Effector memory CD8-positive, alpha-beta T cell (primary cell): ENCODE measurements around the gene PHC3.

Source experiments
- ATAC-seq: fragments of 150-1000 bp; cut with Tn5 transposase; replicated peaks from 2 replicates; pipeline ENCODE4 v1.10.0; 2021; ENCODE audit warnings: mild to moderate bottlenecking, moderate library complexity
- DNase-seq, 3 experiments: peaks; one replicate each; pipeline ENCODE4 v3.0.0; 2021
- H3K27ac Mint-ChIP-seq, 2 donors: one replicate each; pipeline ENCODE4 v1.8.0; 2022; ENCODE audit warnings: mild to moderate bottlenecking in 2 of 2, mixed read lengths in 2 of 2, moderate library complexity in 2 of 2
- H3K27me3 Mint-ChIP-seq, 2 donors: one replicate each; pipeline ENCODE4 v1.8.0; 2022; ENCODE audit warnings: mixed read lengths in 2 of 2
- H3K36me3 Mint-ChIP-seq: one replicate; pipeline ENCODE4 v1.8.0; 2022; ENCODE audit warnings: mild to moderate bottlenecking, moderate library complexity, mixed read lengths; ENCODE audit not compliant: insufficient read depth
- H3K4me1 Mint-ChIP-seq, 2 donors: one replicate each; pipeline ENCODE4 v1.8.0; 2022; ENCODE audit warnings: low read depth in 2 of 2, mixed read lengths in 2 of 2
- H3K4me3 Mint-ChIP-seq, 2 donors: one replicate each; pipeline ENCODE4 v1.8.0; 2022; ENCODE audit warnings: mild to moderate bottlenecking in 2 of 2, mixed read lengths in 2 of 2, moderate library complexity in 2 of 2
- H3K9me3 Mint-ChIP-seq, 2 donors: one replicate each; pipeline ENCODE4 v1.8.0; 2022; ENCODE audit warnings: mixed read lengths in 2 of 2

The PHC3 gene

GRCh38 chr3:170049146-170050000 is 132.2 kb downstream of the PHC3 start:
- DNase-seq (no peak), ATAC-seq (no peak)
- Mint-ChIP-seq H3K27ac (no peak overlapping the region), H3K4me1 (no peaks in the 10 kb centered on the region), H3K9me3 (no peaks in the 10 kb centered on the region), H3K4me3 (no peak overlapping the region), H3K27me3 (no peaks in the 10 kb centered on the region), H3K36me3 (no peaks in the 10 kb centered on the region)

- ATAC-seq (no peak), DNase-seq (no peak)
- no peaks in the 10 kb centered on the region for H3K36me3 Mint-ChIP-seq
- no peak overlapping the region for H3K4me3 Mint-ChIP-seq
- no peaks in the 10 kb centered on the region for H3K4me1 Mint-ChIP-seq
- no peaks in the 10 kb centered on the region for H3K9me3 Mint-ChIP-seq
- peak overlapping the region in 1 of 2 donors; percentile 35 for H3K27ac Mint-ChIP-seq
- H3K27me3 Mint-ChIP-seq, result no peaks in the 10 kb centered on the region
Measured at GRCh38 chr3:170047133-170047404, 134.5 kb downstream of the PHC3 start.

GRCh38 chr3:170046269-170047132 is 135.0 kb downstream of the PHC3 start:
- ATAC-seq, result no peak
- Mint-ChIP-seq H3K27ac (peak overlapping the region in 1 of 2 donors; percentile 35), H3K4me3 (no peak overlapping the region), H3K36me3 (no peaks in the 10 kb centered on the region), H3K27me3 (no peaks in the 10 kb centered on the region), H3K4me1 (no peaks in the 10 kb centered on the region), H3K9me3 (no peaks in the 10 kb centered on the region)
- no peak for DNase-seq

- Mint-ChIP-seq H3K27ac (no peak overlapping the region), H3K4me3 (no peak overlapping the region), H3K4me1 (peaks cover 0 to 4% of the 10 kb centered on the region in 2 donors), H3K36me3 (no peaks in the 10 kb centered on the region), H3K27me3 (no peaks in the 10 kb centered on the region), H3K9me3 (no peaks in the 10 kb centered on the region)
- no peak for DNase-seq
- ATAC-seq, result peak; percentile 32
Measured at GRCh38 chr3:170044795-170045244, 136.7 kb downstream of the PHC3 start.

GRCh38 chr3:170044271-170044670 is 137.3 kb downstream of the PHC3 start:
- Mint-ChIP-seq H3K27ac (no peak overlapping the region), H3K36me3 (no peaks in the 10 kb centered on the region), H3K4me1 (peaks cover 0 to 4% of the 10 kb centered on the region in 2 donors), H3K4me3 (no peak overlapping the region), H3K9me3 (no peaks in the 10 kb centered on the region), H3K27me3 (no peaks in the 10 kb centered on the region)
- ATAC-seq, result no peak
- no peak for DNase-seq

- H3K27me3 Mint-ChIP-seq, result no peaks in the 10 kb centered on the region
- peaks cover 0 to 5% of the 10 kb centered on the region in 2 donors for H3K4me1 Mint-ChIP-seq
- H3K9me3 Mint-ChIP-seq, result no peaks in the 10 kb centered on the region
- H3K36me3 Mint-ChIP-seq, result peaks cover 3% of the 10 kb centered on the region
- DNase-seq (no peak), ATAC-seq (no peak)
- no peak overlapping the region for H3K4me3 Mint-ChIP-seq
- H3K27ac Mint-ChIP-seq, result peak overlapping the region in 1 of 2 donors; percentile 25
Measured at GRCh38 chr3:170043506-170043905, 138.0 kb downstream of the PHC3 start.

GRCh38 chr3:170040418-170040817 is 141.1 kb downstream of the PHC3 start:
- ATAC-seq (no peak), DNase-seq (no peak)
- peaks cover 0 to 7% of the 10 kb centered on the region in 2 donors for H3K4me1 Mint-ChIP-seq
- H3K4me3 Mint-ChIP-seq, result no peak overlapping the region
- no peak overlapping the region for H3K27ac Mint-ChIP-seq
- H3K27me3 Mint-ChIP-seq, result no peaks in the 10 kb centered on the region
- no peaks in the 10 kb centered on the region for H3K9me3 Mint-ChIP-seq
- H3K36me3 Mint-ChIP-seq, result peaks cover 7% of the 10 kb centered on the region

GRCh38 chr3:170038434-170039110 is 143.0 kb downstream of the PHC3 start:
- Mint-ChIP-seq H3K36me3 (peaks cover 12% of the 10 kb centered on the region), H3K9me3 (no peaks in the 10 kb centered on the region), H3K27ac (peak overlapping the region in 1 of 2 donors; percentile 59), H3K27me3 (no peaks in the 10 kb centered on the region), H3K4me3 (peak overlapping the region; percentile 81), H3K4me1 (peaks cover 5 to 10% of the 10 kb centered on the region in 2 donors)
- ATAC-seq, result peak; percentile 17
- peak; percentile 8 to 29 (median 15) for DNase-seq
